HepG2 (cell line): Measurements from ENCODE around the gene SLC8B1. TPM values are rescaled to one million over a fixed set of nuclear protein-coding genes. Genes with fewer than 3 reads are reported as not detected.

Experiments used
- ATAC-seq: fragments of 200-7000 bp; cut with Tn5 transposase; 3 replicates; pipeline ENCODE4 v1.9.1; 2020; ENCODE audit warnings: mild to moderate bottlenecking, moderate library complexity
- BruUV-seq: library from RNA; stranded (reverse); fragments of 400-500 nt; replicated peaks from 2 replicates; lab custom pipeline; 2021; lab: Mats Ljungman, UMichigan
- CTCF ChIA-PET: fragments of 300-600 bp; formaldehyde crosslinking; extraction: SDS; loops from one replicate; lab custom pipeline; 2021; ENCODE audit warnings: low total read pairs, inconsistent platforms, low intra/inter-chr PET ratio; lab: Yijun Ruan, JAX
- POLR2A ChIA-PET: fragments of 350-600 bp; sonication (Branson Sonifier 250); formaldehyde crosslinking; loops from one replicate; lab custom pipeline; 2020; ENCODE audit warnings: antibody characterized with exemption, inconsistent platforms; lab: Yijun Ruan, JAX
- DNase-seq: peaks from one replicate; pipeline ENCODE4 v3.0.0-alpha.2; 2015; ENCODE audit warnings: low spot score
- FAIRE-seq: peaks from 3 replicates; lab custom pipeline; 2011; peaks lifted over from hg19 to GRCh38; lab: Jason Lieb, UNC
- H2AFZ ChIP-seq: one replicate; pipeline ENCODE4 v1.6.1; 2011; ENCODE audit warnings: low read length, inconsistent platforms
- H3K27ac ChIP-seq: fragments of 300-600 bp; 3 replicates; pipeline ENCODE4 v1.8.0; 2011; ENCODE audit warnings: mixed run types, mild to moderate bottlenecking, mixed read lengths, low read length, inconsistent platforms; ENCODE audit not compliant: insufficient read depth; ENCODE audit errors: extremely low read length
- H3K27me3 ChIP-seq, 2 experiments: fragments of 200-600 bp in 1 of 2; 2 replicates in 1 of 2; 3 replicates in 1 of 2; pipeline versions ENCODE4 v1.6.0 to v1.8.0; 2011; ENCODE audit warnings: low read length in 2 of 2, mild to moderate bottlenecking in 2 of 2, moderate library complexity in 2 of 2, inconsistent platforms in 1 of 2; ENCODE audit not compliant: insufficient read depth in 2 of 2, control insufficient read depth in 1 of 2
- H3K36me3 ChIP-seq, 2 experiments: fragments of 200-600 bp in 1 of 2; replicated peaks in 1 of 2; 2 replicates in 1 of 2; 3 replicates in 1 of 2; pipeline versions ENCODE4 v1.5.1 to v1.8.0; 2011; ENCODE audit warnings: low read length in 2 of 2, inconsistent platforms in 1 of 2; ENCODE audit not compliant: insufficient read depth in 2 of 2, control insufficient read depth in 1 of 2
- H3K4me1 ChIP-seq: 2 replicates; pipeline ENCODE4 v1.5.1; 2012; ENCODE audit warnings: low read length, inconsistent platforms; ENCODE audit not compliant: insufficient read depth
- H3K4me2 ChIP-seq: 2 replicates; pipeline ENCODE4 v1.6.0; 2011; ENCODE audit warnings: low read depth, low read length, inconsistent platforms
- H3K4me3 ChIP-seq, 3 experiments: fragments of 200-600 bp in 1 of 3; sonication (generic), shearing (Covaris generic) in 1 of 3; replicated peaks in 1 of 3; 2 replicates each; pipeline ENCODE4 v1.5.1; 2011 to 2016; ENCODE audit warnings: low read length in 3 of 3, inconsistent platforms in 2 of 3, low read depth in 2 of 3, mild to moderate bottlenecking in 2 of 3, control low read depth in 1 of 3, mixed read lengths in 1 of 3; ENCODE audit not compliant: insufficient read depth in 1 of 3
- H3K79me2 ChIP-seq: one replicate; pipeline ENCODE4 v1.6.1; 2011; ENCODE audit warnings: low read length, inconsistent platforms; ENCODE audit not compliant: insufficient read depth
- H3K9ac ChIP-seq: 2 replicates; pipeline ENCODE4 v1.6.0; 2011; ENCODE audit warnings: mild to moderate bottlenecking, low read depth, low read length, inconsistent platforms; ENCODE audit not compliant: insufficient read depth
- H3K9me3 ChIP-seq: 2 replicates; pipeline ENCODE4 v1.5.1; 2012; ENCODE audit warnings: mild to moderate bottlenecking, low read length
- H4K20me1 ChIP-seq: 2 replicates; pipeline ENCODE4 v1.6.0; 2011; ENCODE audit warnings: inconsistent platforms, mild to moderate bottlenecking, low read length, moderate library complexity; ENCODE audit not compliant: insufficient read depth
- ARHGAP35 ChIP-seq: sonication (generic); formaldehyde crosslinking; IDR thresholded peaks from 2 replicates; pipeline ENCODE4 v1.9.0; 2022; ENCODE audit warnings: mild to moderate bottlenecking, inconsistent platforms, moderate library complexity, missing genetic modification reagents, borderline replicate concordance
- BRD4 ChIP-seq: sonication (generic); formaldehyde crosslinking; IDR thresholded peaks from 2 replicates; pipeline ENCODE4 v1.4.0; 2020; ENCODE audit warnings: missing genetic modification reagents
- ELF4 ChIP-seq: sonication (generic); formaldehyde crosslinking; IDR thresholded peaks from 2 replicates; pipeline ENCODE4 v1.5.0; 2020; ENCODE audit warnings: missing genetic modification reagents, mild to moderate bottlenecking, moderate library complexity, borderline replicate concordance
- FOXP1 ChIP-seq, 2 experiments: fragments of 450-650 bp in 1 of 2; IDR thresholded peaks; 2 replicates each; pipeline ENCODE4 v1.6.1; 2017 to 2018; ENCODE audit warnings: antibody characterized with exemption in 1 of 2
- KLF13 ChIP-seq: sonication (generic); formaldehyde crosslinking; IDR thresholded peaks from 2 replicates; pipeline ENCODE4 v1.4.0; 2020; ENCODE audit warnings: mild to moderate bottlenecking, missing genetic modification reagents
- KMT2B ChIP-seq: IDR thresholded peaks from 2 replicates; pipeline ENCODE4 v1.6.1; 2016; ENCODE audit warnings: missing genetic modification reagents, missing compliant biosample characterization
- NFYC ChIP-seq: IDR thresholded peaks from 2 replicates; pipeline ENCODE4 v1.6.1; 2016; ENCODE audit warnings: missing genetic modification reagents, missing compliant biosample characterization
- NKX3-1 ChIP-seq: sonication (generic); formaldehyde crosslinking; IDR thresholded peaks from 2 replicates; pipeline ENCODE4 v1.5.0; 2020; ENCODE audit warnings: missing genetic modification reagents
- NR1H2 ChIP-seq: sonication (generic); formaldehyde crosslinking; IDR thresholded peaks from 2 replicates; pipeline ENCODE4 v1.8.1; 2022; ENCODE audit warnings: low read depth, missing genetic modification reagents, borderline replicate concordance
- POGZ ChIP-seq: sonication (generic); formaldehyde crosslinking; IDR thresholded peaks from 2 replicates; pipeline ENCODE4 v1.4.0; 2020; ENCODE audit warnings: mild to moderate bottlenecking, missing genetic modification reagents
- SIN3A ChIP-seq: IDR thresholded peaks from 2 replicates; pipeline ENCODE4 v1.6.1; 2011; ENCODE audit warnings: low read depth, mild to moderate bottlenecking, control low read depth, low read length, borderline replicate concordance
- ZNF10 ChIP-seq: sonication (generic); formaldehyde crosslinking; IDR thresholded peaks from 2 replicates; pipeline ENCODE4 v1.4.0; 2020; ENCODE audit warnings: mild to moderate bottlenecking, low read depth, missing genetic modification reagents, borderline replicate concordance
- ZNF232 ChIP-seq: sonication (generic); formaldehyde crosslinking; IDR thresholded peaks from 2 replicates; pipeline ENCODE4 v1.4.0; 2020; ENCODE audit warnings: missing genetic modification reagents, borderline replicate concordance
- ZNF501 ChIP-seq: sonication (generic); formaldehyde crosslinking; IDR thresholded peaks from 2 replicates; pipeline ENCODE4 v1.5.1; 2020; ENCODE audit warnings: mild to moderate bottlenecking, moderate library complexity, missing genetic modification reagents
- ZNF746 ChIP-seq: sonication (generic); formaldehyde crosslinking; IDR thresholded peaks from 2 replicates; pipeline ENCODE4 v1.8.0; 2022; ENCODE audit warnings: mild to moderate bottlenecking, missing genetic modification reagents
- WGBS: methylation state at CpG from one replicate; pipeline ENCODE4 v1.1.6; 2017; ENCODE audit warnings: low lambda C conversion rate; 5-methylcytosine and 5-hydroxymethylcytosine counted together
- in situ Hi-C: cut with HindIII; loops from 2 replicates; pipeline ENCODE4 v1.10.0; 2017; ENCODE audit warnings: low pct_unique_long_range_greater_than_20kb; ENCODE audit not compliant: extremely low pct_ligation_motif_present
- intact Hi-C: fragments of 100-400 bp; cut with micrococcal nuclease; formaldehyde crosslinking; loops from one replicate; pipeline ENCODE4 v1.10.0; 2022; ENCODE audit not compliant: unreplicated experiment
- polyA plus RNA-seq, 8 experiments: library from polyadenylated mRNA; depleted of rRNA in 3 of 8; stranded (reverse) in 7 of 8; unstranded in 1 of 8; fragments of >200 nt; fragmentation: Illumina TruSeq in 4 of 8; extraction: Trizol in 4 of 8; gene quantifications; 2 replicates each; pipeline versions ENCODE4 v1.2.1 to v1.2.3, GENCODE V29; 2011 to 2016; ENCODE audit warnings: low read depth in 4 of 8, missing spikeins in 1 of 8, mixed read lengths in 1 of 8; ENCODE audit not compliant: insufficient read depth in 1 of 8
- total RNA-seq, 5 experiments: library from RNA; depleted of rRNA; stranded (reverse); fragments of >200 nt; fragmentation: Illumina TruSeq; extraction: Trizol; gene quantifications; 2 replicates each; pipeline ENCODE4 v1.2.3, GENCODE V29; 2016; ENCODE audit warnings: low read depth in 1 of 5
- TF ChIP-seq, protein P1 (sequence below): sonication (generic); formaldehyde crosslinking; IDR thresholded peaks from 2 replicates; pipeline ENCODE4 v1.8.1; 2023; ENCODE audit warnings: mild to moderate bottlenecking, moderate library complexity, missing genetic modification reagents
- TF ChIP-seq, protein P2 (sequence below): sonication (generic); formaldehyde crosslinking; IDR thresholded peaks from 2 replicates; pipeline ENCODE4 v1.5.1; 2020; ENCODE audit warnings: mild to moderate bottlenecking, missing genetic modification reagents, moderate library complexity
- TF ChIP-seq, protein P3 (sequence below): sonication (generic); formaldehyde crosslinking; IDR thresholded peaks from 2 replicates; pipeline ENCODE4 v1.4.0; 2020; ENCODE audit warnings: missing genetic modification reagents, borderline replicate concordance

Gene SLC8B1
- total and polyA plus RNA-seq, 2 of the 13 experiments (the other 11 are each of a cell fraction or from before 2014, with no cell fraction given), result 6.8 to 8.0 TPM

- in situ Hi-C loops (no loop called here), intact Hi-C loops (no loop called here)
- H3K79me2 ChIP-seq, result no peaks in the 10 kb centered on the region
- 78% methylated on average over 3 of the region's 3 CpGs for WGBS
- H3K9me3 ChIP-seq, result no peaks in the 10 kb centered on the region
- BruUV-seq, result no TSS peak
- H3K9ac ChIP-seq, result no peak overlapping the region
- no peak overlapping the region for H3K27ac ChIP-seq
- ChIA-PET CTCF (no interaction called here), POLR2A (no interaction called here)
- no peak for FAIRE-seq
- no peak for DNase-seq
- ATAC-seq, result no peak
- no peaks in the 10 kb centered on the region for H3K4me1 ChIP-seq
- H2AFZ ChIP-seq, result no peak overlapping the region
- TF ChIP-seq ZNF746 (CRISPR knock-in tag) (no peak), NR1H2 (CRISPR knock-in tag) (no peak), SIN3A (no peak), BRD4 (no peak), ELF4 (CRISPR knock-in tag) (no peak), KMT2B (CRISPR knock-in tag) (no peak), ARHGAP35 (CRISPR knock-in tag) (no peak), ZNF501 (CRISPR knock-in tag) (no peak), ZNF232 (CRISPR knock-in tag) (no peak), POGZ (CRISPR knock-in tag) (no peak), FOXP1 (IDR thresholded peaks at IDR 0.05) (no peak), FOXP1 (CRISPR knock-in tag; IDR thresholded peaks at IDR 0.05) (no peak), NFYC (CRISPR knock-in tag) (no peak), KLF13 (CRISPR knock-in tag) (no peak), ZNF10 (CRISPR knock-in tag) (no peak), NKX3-1 (CRISPR knock-in tag) (no peak)
- TF ChIP-seq, protein P1, sequence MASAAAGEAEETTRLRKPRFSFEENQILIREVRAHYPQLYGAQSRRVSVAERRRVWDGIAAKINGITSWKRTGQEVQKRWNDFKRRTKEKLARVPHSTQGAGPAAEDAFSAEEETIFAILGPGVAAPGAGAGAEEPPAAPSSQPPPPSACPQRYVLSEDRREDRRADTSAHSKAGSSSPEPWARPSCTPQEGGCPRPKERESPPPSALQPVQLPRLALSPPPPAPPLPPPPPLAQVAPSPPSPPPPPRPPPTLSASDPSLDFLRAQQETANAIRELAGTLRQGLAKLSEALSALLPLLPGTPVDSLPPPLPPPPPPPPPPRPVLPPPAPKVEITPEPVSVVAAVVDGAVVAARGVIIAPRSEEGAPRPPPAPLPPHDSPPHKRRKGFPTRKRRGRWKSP (CRISPR knock-in tag), result no peak
- TF ChIP-seq, protein P2, sequence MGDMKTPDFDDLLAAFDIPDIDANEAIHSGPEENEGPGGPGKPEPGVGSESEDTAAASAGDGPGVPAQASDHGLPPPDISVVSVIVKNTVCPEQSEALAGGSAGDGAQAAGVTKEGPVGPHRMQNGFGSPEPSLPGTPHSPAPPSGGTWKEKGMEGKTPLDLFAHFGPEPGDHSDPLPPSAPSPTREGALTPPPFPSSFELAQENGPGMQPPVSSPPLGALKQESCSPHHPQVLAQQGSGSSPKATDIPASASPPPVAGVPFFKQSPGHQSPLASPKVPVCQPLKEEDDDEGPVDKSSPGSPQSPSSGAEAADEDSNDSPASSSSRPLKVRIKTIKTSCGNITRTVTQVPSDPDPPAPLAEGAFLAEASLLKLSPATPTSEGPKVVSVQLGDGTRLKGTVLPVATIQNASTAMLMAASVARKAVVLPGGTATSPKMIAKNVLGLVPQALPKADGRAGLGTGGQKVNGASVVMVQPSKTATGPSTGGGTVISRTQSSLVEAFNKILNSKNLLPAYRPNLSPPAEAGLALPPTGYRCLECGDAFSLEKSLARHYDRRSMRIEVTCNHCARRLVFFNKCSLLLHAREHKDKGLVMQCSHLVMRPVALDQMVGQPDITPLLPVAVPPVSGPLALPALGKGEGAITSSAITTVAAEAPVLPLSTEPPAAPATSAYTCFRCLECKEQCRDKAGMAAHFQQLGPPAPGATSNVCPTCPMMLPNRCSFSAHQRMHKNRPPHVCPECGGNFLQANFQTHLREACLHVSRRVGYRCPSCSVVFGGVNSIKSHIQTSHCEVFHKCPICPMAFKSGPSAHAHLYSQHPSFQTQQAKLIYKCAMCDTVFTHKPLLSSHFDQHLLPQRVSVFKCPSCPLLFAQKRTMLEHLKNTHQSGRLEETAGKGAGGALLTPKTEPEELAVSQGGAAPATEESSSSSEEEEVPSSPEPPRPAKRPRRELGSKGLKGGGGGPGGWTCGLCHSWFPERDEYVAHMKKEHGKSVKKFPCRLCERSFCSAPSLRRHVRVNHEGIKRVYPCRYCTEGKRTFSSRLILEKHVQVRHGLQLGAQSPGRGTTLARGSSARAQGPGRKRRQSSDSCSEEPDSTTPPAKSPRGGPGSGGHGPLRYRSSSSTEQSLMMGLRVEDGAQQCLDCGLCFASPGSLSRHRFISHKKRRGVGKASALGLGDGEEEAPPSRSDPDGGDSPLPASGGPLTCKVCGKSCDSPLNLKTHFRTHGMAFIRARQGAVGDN (CRISPR knock-in tag), result no peak
- TF ChIP-seq, protein P3, sequence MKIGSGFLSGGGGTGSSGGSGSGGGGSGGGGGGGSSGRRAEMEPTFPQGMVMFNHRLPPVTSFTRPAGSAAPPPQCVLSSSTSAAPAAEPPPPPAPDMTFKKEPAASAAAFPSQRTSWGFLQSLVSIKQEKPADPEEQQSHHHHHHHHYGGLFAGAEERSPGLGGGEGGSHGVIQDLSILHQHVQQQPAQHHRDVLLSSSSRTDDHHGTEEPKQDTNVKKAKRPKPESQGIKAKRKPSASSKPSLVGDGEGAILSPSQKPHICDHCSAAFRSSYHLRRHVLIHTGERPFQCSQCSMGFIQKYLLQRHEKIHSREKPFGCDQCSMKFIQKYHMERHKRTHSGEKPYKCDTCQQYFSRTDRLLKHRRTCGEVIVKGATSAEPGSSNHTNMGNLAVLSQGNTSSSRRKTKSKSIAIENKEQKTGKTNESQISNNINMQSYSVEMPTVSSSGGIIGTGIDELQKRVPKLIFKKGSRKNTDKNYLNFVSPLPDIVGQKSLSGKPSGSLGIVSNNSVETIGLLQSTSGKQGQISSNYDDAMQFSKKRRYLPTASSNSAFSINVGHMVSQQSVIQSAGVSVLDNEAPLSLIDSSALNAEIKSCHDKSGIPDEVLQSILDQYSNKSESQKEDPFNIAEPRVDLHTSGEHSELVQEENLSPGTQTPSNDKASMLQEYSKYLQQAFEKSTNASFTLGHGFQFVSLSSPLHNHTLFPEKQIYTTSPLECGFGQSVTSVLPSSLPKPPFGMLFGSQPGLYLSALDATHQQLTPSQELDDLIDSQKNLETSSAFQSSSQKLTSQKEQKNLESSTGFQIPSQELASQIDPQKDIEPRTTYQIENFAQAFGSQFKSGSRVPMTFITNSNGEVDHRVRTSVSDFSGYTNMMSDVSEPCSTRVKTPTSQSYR (CRISPR knock-in tag), result no peak
- H3K4me2 ChIP-seq, result no peak overlapping the region
- no peak overlapping the region for H3K4me3 ChIP-seq
- no peaks in the 10 kb centered on the region for H4K20me1 ChIP-seq
- no peaks in the 10 kb centered on the region for H3K36me3 ChIP-seq
- no peaks in the 10 kb centered on the region for H3K27me3 ChIP-seq
Observed at GRCh38 chr12:113325916-113326315, 9.0 kb downstream of the SLC8B1 start.
